Measurements from ENCODE around the gene CCDC33.
A peak's percentile ranks its signal among the peaks of the same experiment; 100 is the strongest.

CCDC33 gene

DNA sequence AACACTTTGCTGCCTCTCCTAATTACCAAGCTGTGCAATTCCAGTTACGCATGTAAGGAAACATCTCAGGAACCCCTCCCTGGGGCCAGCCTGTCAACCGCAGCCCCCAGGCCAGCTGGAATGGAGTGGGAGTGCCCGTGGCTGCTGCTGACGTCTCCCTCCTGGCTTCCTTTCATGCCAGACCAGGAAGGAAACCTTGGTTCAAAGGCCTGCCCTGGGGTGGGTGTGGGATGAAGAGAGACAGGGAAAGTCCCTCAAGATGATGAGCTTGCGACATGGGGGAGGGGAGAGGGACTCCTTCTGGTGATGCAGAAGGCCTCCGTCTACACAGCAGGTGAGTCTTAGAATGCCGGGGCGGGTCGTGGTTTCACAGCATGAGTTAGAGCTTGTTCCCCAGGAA lies 142.7 kb downstream of the CCDC33 start:
- Histone ChIP-seq H3K4me1 (ENCODE audit: control insufficient read depth in 1 of 2, insufficient read depth in 1 of 2, low read depth in 1 of 2, low read length in 1 of 2) (peaks cover 12 to 14% of the 10 kb centered on the region in 2 experiments), H3K9me3 (no peaks in the 10 kb centered on the region), H3K27ac (no peak overlapping the region), H3K4me3 (ENCODE audit: low read depth in 1 of 2, low read length in 1 of 2) (no peak overlapping the region), H3K27me3 (peaks cover 28% of the 10 kb centered on the region), H3K36me3 (no peaks in the 10 kb centered on the region)
- TF ChIP-seq CTCF (IDR thresholded peaks at IDR 0.05): no peak

- Histone ChIP-seq H3K27ac (no peak overlapping the region), H3K9me3 (no peaks in the 10 kb centered on the region), H3K36me3 (no peaks in the 10 kb centered on the region)
These were observed 144.4 kb downstream of the CCDC33 start for GRCh38 chr15:74380361-74381189.

DNA sequence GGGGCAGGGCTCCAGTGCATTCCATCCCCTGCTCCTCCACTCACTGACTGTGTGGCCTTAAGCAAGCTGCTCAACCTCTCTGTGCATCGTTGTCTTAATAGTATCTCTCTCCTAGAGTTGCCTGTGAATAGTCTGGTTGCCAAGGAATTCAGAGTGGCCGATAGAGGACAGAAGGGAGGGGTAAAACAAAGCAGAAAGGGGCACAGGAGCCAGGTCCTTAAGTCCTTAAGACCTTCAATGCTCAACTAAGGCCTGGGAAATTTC lies 145.0 kb downstream of the CCDC33 start:
- Histone ChIP-seq H3K4me1 (ENCODE audit: control insufficient read depth in 1 of 2, insufficient read depth in 1 of 2, low read depth in 1 of 2, low read length in 1 of 2) (peaks cover 7 to 16% of the 10 kb centered on the region in 2 experiments), H3K27ac (no peak overlapping the region), H3K9me3 (no peaks in the 10 kb centered on the region), H3K4me3 (ENCODE audit: low read depth in 1 of 2, low read length in 1 of 2) (no peak overlapping the region), H3K27me3 (peaks cover 18% of the 10 kb centered on the region), H3K36me3 (no peaks in the 10 kb centered on the region)
- no peak for TF ChIP-seq CTCF (IDR thresholded peaks at IDR 0.05)

More at GRCh38 chr15:74380361-74381189, 144.4 kb downstream of the CCDC33 start:
- Histone ChIP-seq H3K4me3 (ENCODE audit: low read depth in 1 of 2, low read length in 1 of 2) (no peak overlapping the region), H3K27me3 (peaks cover 18% of the 10 kb centered on the region), H3K4me1 (ENCODE audit: control insufficient read depth in 1 of 2, insufficient read depth in 1 of 2, low read depth in 1 of 2, low read length in 1 of 2) (peaks cover 7 to 13% of the 10 kb centered on the region in 2 experiments)
- no peak for TF ChIP-seq CTCF (IDR thresholded peaks at IDR 0.05)

DNA sequence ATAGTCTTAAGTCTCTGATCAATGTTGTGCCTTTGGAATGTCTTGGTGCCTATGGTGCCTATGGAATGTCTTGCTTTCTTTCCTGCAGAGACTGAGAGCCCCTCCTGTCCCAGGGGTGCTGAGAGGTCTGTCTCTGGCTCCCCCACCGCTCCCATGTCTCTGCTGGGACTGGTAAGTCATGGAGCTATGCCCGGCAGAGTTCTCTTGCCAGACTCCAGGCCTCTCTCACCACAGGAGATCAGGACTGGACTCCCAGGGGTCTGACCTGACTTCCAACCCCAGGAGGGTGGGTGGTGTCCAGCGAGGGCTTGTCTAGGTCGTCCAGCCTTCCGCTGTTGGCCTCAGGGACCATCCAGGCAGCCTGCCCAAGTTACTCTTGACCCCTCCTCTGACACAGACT lies 145.4 kb downstream of the CCDC33 start:
- H3K4me3 ChIP-seq (ENCODE audit: low read depth in 1 of 2, low read length in 1 of 2): no peak overlapping the region
- H3K27me3 ChIP-seq: peaks cover 18% of the 10 kb centered on the region
- TF ChIP-seq CTCF (IDR thresholded peaks at IDR 0.05): no peak
- H3K36me3 ChIP-seq: no peaks in the 10 kb centered on the region
- H3K4me1 ChIP-seq (ENCODE audit: control insufficient read depth in 1 of 2, insufficient read depth in 1 of 2, low read depth in 1 of 2, low read length in 1 of 2): peaks cover 7 to 16% of the 10 kb centered on the region in 2 experiments
- no peaks in the 10 kb centered on the region for H3K9me3 ChIP-seq
- no peak overlapping the region for H3K27ac ChIP-seq

DNA sequence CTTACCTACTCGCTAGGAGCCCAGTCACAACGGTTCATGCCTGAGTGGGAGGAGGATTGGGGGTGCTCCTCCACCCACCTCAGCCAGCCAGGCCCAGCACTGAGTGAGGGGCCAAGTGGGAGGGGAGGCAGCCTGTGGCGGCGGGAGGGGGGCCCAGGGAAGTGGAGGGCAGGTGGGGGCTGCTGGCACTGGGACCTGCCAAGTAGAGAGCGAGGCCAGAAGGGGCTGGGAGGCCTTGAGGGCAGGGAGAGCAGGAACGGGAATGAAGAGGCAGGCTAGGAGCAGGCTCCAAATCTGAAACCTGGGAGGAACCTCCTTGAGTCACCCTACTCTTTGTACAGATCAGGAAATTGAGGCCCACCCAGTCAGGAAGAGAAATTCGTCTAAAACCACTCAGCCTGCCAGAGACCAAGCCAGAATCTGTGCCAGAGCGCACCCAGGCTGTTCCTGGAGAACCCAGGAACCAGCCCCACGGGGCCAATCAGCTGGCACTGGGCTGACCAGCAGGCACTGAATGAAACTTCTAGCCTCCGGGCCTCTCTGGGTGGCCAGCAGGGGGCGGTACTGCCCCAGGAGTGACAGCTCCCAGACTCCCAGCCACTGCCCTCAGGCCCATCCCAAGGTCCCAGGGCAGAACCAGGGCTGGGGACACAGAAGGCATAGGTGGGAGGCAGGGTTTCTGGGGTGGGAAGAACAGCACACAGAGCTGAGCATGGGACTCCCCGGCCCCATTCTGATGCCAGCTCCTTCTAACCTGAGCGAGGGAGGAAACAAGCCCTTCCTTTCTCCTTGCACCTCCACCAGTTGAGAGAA lies 146.1 kb downstream of the CCDC33 start:
- Histone ChIP-seq H3K4me3 (ENCODE audit: low read depth in 1 of 2, low read length in 1 of 2) (no peak overlapping the region), H3K9me3 (no peaks in the 10 kb centered on the region), H3K4me1 (ENCODE audit: control insufficient read depth in 1 of 2, insufficient read depth in 1 of 2, low read depth in 1 of 2, low read length in 1 of 2) (peaks cover 7 to 16% of the 10 kb centered on the region in 2 experiments), H3K27ac (no peak overlapping the region), H3K36me3 (no peaks in the 10 kb centered on the region), H3K27me3 (peaks cover 18% of the 10 kb centered on the region)
- TF ChIP-seq CTCF (IDR thresholded peaks at IDR 0.05): peak; percentile 84

Data from neutrophil (primary cell).